ENCODE measurements around the gene TMEM263. TPM values are rescaled to one million over a fixed set of nuclear protein-coding genes. Genes with fewer than 3 reads are reported as not detected.
A peak's percentile ranks its signal among the peaks of the same experiment; 100 is the strongest.
"Not testable (repeated sequence)": the region's sequence is repeated elsewhere in the genome, so short reads cannot be mapped to it uniquely, and the experiment has no call there.

Gene TMEM263
- 13.1 and 14.5 TPM in 2 replicates for total RNA-seq (2014; rRNA removed; shearing (Covaris generic))

GRCh38 chr12:106955377-106956047, at the start of gene TMEM263:
TMEM263 (plus strand) TSS chr12:106955907; CDS start chr12:106967117, 11,210 bp downstream.
- peak; percentile 74 for DNase-seq (ENCODE audit: low spot score)

GRCh38 chr12:106906715-106907114, 49.0 kb upstream of the TMEM263 start:
- DNase-seq (ENCODE audit: low spot score): no peak

GRCh38 chr12:106907411-106907810, 48.3 kb upstream of the TMEM263 start:
- no peak for DNase-seq (ENCODE audit: low spot score)

GRCh38 chr12:106907846-106908245, 47.9 kb upstream of the TMEM263 start:
- DNase-seq (ENCODE audit: low spot score): no peak

GRCh38 chr12:106908561-106908960, 47.1 kb upstream of the TMEM263 start:
- no peak for DNase-seq (ENCODE audit: low spot score)

- no peak for DNase-seq (ENCODE audit: low spot score)
Measured at GRCh38 chr12:106910202-106910601, 45.5 kb upstream of the TMEM263 start.

- DNase-seq (ENCODE audit: low spot score): no peak
Measured at GRCh38 chr12:106911581-106911980, 44.1 kb upstream of the TMEM263 start.

GRCh38 chr12:106913456-106913855, 42.3 kb upstream of the TMEM263 start:
- no peak for DNase-seq (ENCODE audit: low spot score)

GRCh38 chr12:106914796-106915634, 40.7 kb upstream of the TMEM263 start:
- DNase-seq (ENCODE audit: low spot score): no peak

- no peak for DNase-seq (ENCODE audit: low spot score)
Measured at GRCh38 chr12:106915635-106916026, 40.1 kb upstream of the TMEM263 start.

- no peak for DNase-seq (ENCODE audit: low spot score)
Measured at GRCh38 chr12:106917503-106917902, 38.2 kb upstream of the TMEM263 start.

- DNase-seq (ENCODE audit: low spot score): no peak
Measured at GRCh38 chr12:106918746-106919145, 37.0 kb upstream of the TMEM263 start.

- DNase-seq (ENCODE audit: low spot score): peak; percentile 66
Measured at GRCh38 chr12:106919910-106920544, 35.7 kb upstream of the TMEM263 start.

- not testable (repeated sequence) for DNase-seq (ENCODE audit: low spot score)
Measured at GRCh38 chr12:106921976-106922375, 33.7 kb upstream of the TMEM263 start.

GRCh38 chr12:106923594-106923993, 32.1 kb upstream of the TMEM263 start:
- DNase-seq (ENCODE audit: low spot score): not testable (repeated sequence)

GRCh38 chr12:106924268-106924861, 31.3 kb upstream of the TMEM263 start:
- no peak for DNase-seq (ENCODE audit: low spot score)

- no peak for DNase-seq (ENCODE audit: low spot score)
Measured at GRCh38 chr12:106926657-106927056, 29.1 kb upstream of the TMEM263 start.

- no peak for DNase-seq (ENCODE audit: low spot score)
Measured at GRCh38 chr12:106934277-106934676, 21.4 kb upstream of the TMEM263 start.

GRCh38 chr12:106941481-106942156, 14.1 kb upstream of the TMEM263 start:
- DNase-seq (ENCODE audit: low spot score): no peak

- DNase-seq (ENCODE audit: low spot score): no peak
Measured at GRCh38 chr12:106942775-106943174, 12.9 kb upstream of the TMEM263 start.

- DNase-seq (ENCODE audit: low spot score): no peak
Measured at GRCh38 chr12:106945261-106945851, 10.4 kb upstream of the TMEM263 start.
